Progenitor cell of endocrine pancreas (in vitro differentiated cells): ENCODE measurements around the gene CCDC126. TPM values are rescaled to one million over a fixed set of nuclear protein-coding genes. Genes with fewer than 3 reads are reported as not detected.
A peak's percentile ranks its signal among the peaks of the same experiment; 100 is the strongest.
"Not testable (repeated sequence)": the region's sequence is repeated elsewhere in the genome, so short reads cannot be mapped to it uniquely, and the experiment has no call there.

Experiments used
- DNase-seq: peaks from one replicate; pipeline ENCODE4 v3.0.0; 2021; ENCODE audit warnings: low spot score; ENCODE audit not compliant: unreplicated experiment
- H3K27ac Mint-ChIP-seq: 2 replicates; pipeline ENCODE4 v1.8.0; 2021; ENCODE audit warnings: mild to moderate bottlenecking, moderate library complexity, mixed read lengths
- H3K27me3 Mint-ChIP-seq: 2 replicates; pipeline ENCODE4 v1.8.0; 2021; ENCODE audit warnings: mixed read lengths
- H3K36me3 Mint-ChIP-seq: 2 replicates; pipeline ENCODE4 v1.8.0; 2022; ENCODE audit warnings: mixed read lengths; ENCODE audit not compliant: insufficient read depth
- H3K4me1 Mint-ChIP-seq: 2 replicates; pipeline ENCODE4 v1.8.0; 2021; ENCODE audit warnings: low read depth, mixed read lengths
- H3K4me3 Mint-ChIP-seq: 2 replicates; pipeline ENCODE4 v1.8.0; 2021; ENCODE audit warnings: low read depth, mild to moderate bottlenecking, moderate library complexity, mixed read lengths
- H3K9me3 Mint-ChIP-seq: 2 replicates; pipeline ENCODE4 v1.8.0; 2021; ENCODE audit warnings: low read depth, mixed read lengths
- total RNA-seq: library from RNA; stranded (reverse); gene quantifications from 2 replicates; pipeline ENCODE4 v1.2.1, GENCODE V29; 2021
- TF ChIP-seq, protein P1 (sequence below): fragments of 200-600 bp; sonication (generic); IDR thresholded peaks from one replicate; pipeline ENCODE4 v1.5.0; 2021; ENCODE audit warnings: antibody characterized with exemption, mild to moderate bottlenecking; ENCODE audit not compliant: unreplicated experiment

Gene CCDC126
- total RNA-seq, 1 donor from 2014 or later = 21.3 TPM

GRCh38 chr7:23662984-23663313, 65.8 kb downstream of the CCDC126 start:
- H3K9me3 Mint-ChIP-seq = peaks cover 8% of the 10 kb centered on the region
- peaks cover 3% of the 10 kb centered on the region for H3K36me3 Mint-ChIP-seq
- no peak overlapping the region for H3K27ac Mint-ChIP-seq
- TF ChIP-seq, protein P1, sequence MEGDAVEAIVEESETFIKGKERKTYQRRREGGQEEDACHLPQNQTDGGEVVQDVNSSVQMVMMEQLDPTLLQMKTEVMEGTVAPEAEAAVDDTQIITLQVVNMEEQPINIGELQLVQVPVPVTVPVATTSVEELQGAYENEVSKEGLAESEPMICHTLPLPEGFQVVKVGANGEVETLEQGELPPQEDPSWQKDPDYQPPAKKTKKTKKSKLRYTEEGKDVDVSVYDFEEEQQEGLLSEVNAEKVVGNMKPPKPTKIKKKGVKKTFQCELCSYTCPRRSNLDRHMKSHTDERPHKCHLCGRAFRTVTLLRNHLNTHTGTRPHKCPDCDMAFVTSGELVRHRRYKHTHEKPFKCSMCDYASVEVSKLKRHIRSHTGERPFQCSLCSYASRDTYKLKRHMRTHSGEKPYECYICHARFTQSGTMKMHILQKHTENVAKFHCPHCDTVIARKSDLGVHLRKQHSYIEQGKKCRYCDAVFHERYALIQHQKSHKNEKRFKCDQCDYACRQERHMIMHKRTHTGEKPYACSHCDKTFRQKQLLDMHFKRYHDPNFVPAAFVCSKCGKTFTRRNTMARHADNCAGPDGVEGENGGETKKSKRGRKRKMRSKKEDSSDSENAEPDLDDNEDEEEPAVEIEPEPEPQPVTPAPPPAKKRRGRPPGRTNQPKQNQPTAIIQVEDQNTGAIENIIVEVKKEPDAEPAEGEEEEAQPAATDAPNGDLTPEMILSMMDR = no peak
- H3K27me3 Mint-ChIP-seq = no peaks in the 10 kb centered on the region
- H3K4me1 Mint-ChIP-seq = peaks cover 3% of the 10 kb centered on the region
- DNase-seq = no peak
- no peak overlapping the region for H3K4me3 Mint-ChIP-seq

GRCh38 chr7:23664122-23664521, 66.9 kb downstream of the CCDC126 start:
- Mint-ChIP-seq H3K4me3 (no peak overlapping the region), H3K27ac (no peak overlapping the region), H3K36me3 (no peaks in the 10 kb centered on the region), H3K27me3 (no peaks in the 10 kb centered on the region), H3K4me1 (peaks cover 3% of the 10 kb centered on the region), H3K9me3 (no peaks in the 10 kb centered on the region)
- no peak for DNase-seq
- TF ChIP-seq, protein P1 = no peak

- DNase-seq = no peak
- Mint-ChIP-seq H3K36me3 (no peaks in the 10 kb centered on the region), H3K9me3 (peaks cover 14% of the 10 kb centered on the region), H3K4me1 (no peaks in the 10 kb centered on the region), H3K27ac (no peak overlapping the region), H3K27me3 (no peaks in the 10 kb centered on the region), H3K4me3 (no peak overlapping the region)
- TF ChIP-seq, protein P1 = no peak
Measured at GRCh38 chr7:23672033-23672432, 74.9 kb downstream of the CCDC126 start.

DNA sequence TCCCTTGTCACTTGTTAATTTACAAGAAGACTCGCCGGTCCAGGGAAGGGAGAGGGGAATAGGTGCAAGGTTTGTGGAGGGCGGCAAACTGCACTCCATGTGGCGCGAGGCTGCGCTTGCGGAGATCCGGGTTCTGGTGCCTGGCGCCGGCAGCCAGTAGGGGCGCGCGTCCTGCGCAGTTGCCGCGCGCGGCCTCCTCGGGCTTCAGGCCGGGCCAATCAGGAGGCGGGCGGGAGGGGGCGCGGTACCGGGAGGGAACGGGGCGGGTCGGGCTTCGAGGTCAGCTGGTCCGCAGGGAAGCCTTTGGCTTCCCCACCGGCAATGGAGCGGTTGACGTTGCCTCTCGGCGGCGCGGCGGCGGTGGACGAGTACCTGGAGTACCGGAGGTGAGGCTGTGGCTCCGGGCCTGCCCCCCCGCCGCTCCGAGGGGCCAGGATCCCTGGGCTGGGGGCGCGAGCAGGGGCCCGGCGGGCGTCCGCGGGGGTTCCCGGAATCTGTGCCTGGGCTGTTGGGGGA, 82.8 kb downstream of the CCDC126 start, which contains the start of gene FAM221A:
Gene FAM221A, plus strand, starts transcription at position 302 of the 516 bp plus-strand sequence. Its CDS starts 20 bp downstream, at position 322.
- TF ChIP-seq, protein P1 = peak; percentile 70
- Mint-ChIP-seq H3K36me3 (peaks cover 1% of the 10 kb centered on the region), H3K27me3 (no peaks in the 10 kb centered on the region), H3K27ac (peak within 1 kb of the TSS; percentile 98), H3K4me1 (peaks cover 14% of the 10 kb centered on the region), H3K9me3 (peaks cover 8% of the 10 kb centered on the region), H3K4me3 (peak within 1 kb of the TSS; percentile 89)
- peak; percentile 76 for DNase-seq

- no peaks in the 10 kb centered on the region for H3K27me3 Mint-ChIP-seq
- H3K27ac Mint-ChIP-seq = peak overlapping the region; percentile 98
- TF ChIP-seq, protein P1 = no peak
- peaks cover 3% of the 10 kb centered on the region for H3K36me3 Mint-ChIP-seq
- H3K4me3 Mint-ChIP-seq = peak overlapping the region; percentile 89
- peaks cover under 1% of the 10 kb centered on the region for H3K9me3 Mint-ChIP-seq
- H3K4me1 Mint-ChIP-seq = peaks cover 20% of the 10 kb centered on the region
- peak; percentile 42 for DNase-seq
Measured at GRCh38 chr7:23680414-23681405, 83.5 kb downstream of the CCDC126 start.

GRCh38 chr7:23684041-23684440, 86.9 kb downstream of the CCDC126 start:
- H3K36me3 Mint-ChIP-seq, H3K27me3 Mint-ChIP-seq, H3K9me3 Mint-ChIP-seq, DNase-seq: not testable (repeated sequence)
- Mint-ChIP-seq H3K4me1 (peaks cover 21% of the 10 kb centered on the region), H3K4me3 (peak overlapping the region; percentile 56), H3K27ac (peak overlapping the region; percentile 99)
